Activated CD4-positive, alpha-beta memory T cell treated with anti-CD3 and anti-CD28 coated beads for 36 hours (primary cell): ENCODE measurements around the gene IGF1R. TPM values are rescaled to one million over a fixed set of nuclear protein-coding genes. Genes with fewer than 3 reads are reported as not detected.

ENCODE experiments used
- CTCF ChIA-PET: fragments of 350-600 bp; sonication (Branson Sonifier 250); formaldehyde crosslinking; loops from one replicate; lab custom pipeline; 2021; ENCODE audit warnings: antibody characterized with exemption, inconsistent platforms; lab: Charles Lee
- POLR2A ChIA-PET: fragments of 350-600 bp; sonication (Branson Sonifier 250); formaldehyde crosslinking; loops from one replicate; lab custom pipeline; 2021; ENCODE audit warnings: antibody characterized with exemption; lab: Charles Lee
- DNase-seq: peaks from one replicate; pipeline ENCODE4 v3.0.0-alpha.2; 2020
- H3K27ac Mint-ChIP-seq: one replicate; pipeline ENCODE4 v1.8.0; 2021; ENCODE audit warnings: mixed read lengths
- H3K27me3 Mint-ChIP-seq: one replicate; pipeline ENCODE4 v1.8.0; 2021; ENCODE audit warnings: mixed read lengths
- H3K36me3 Mint-ChIP-seq: one replicate; pipeline ENCODE4 v1.8.0; 2021; ENCODE audit warnings: mixed read lengths
- H3K4me1 Mint-ChIP-seq: one replicate; pipeline ENCODE4 v1.8.0; 2021; ENCODE audit warnings: low read depth, mixed read lengths
- H3K4me3 Mint-ChIP-seq: one replicate; pipeline ENCODE4 v1.8.0; 2021; ENCODE audit warnings: mild to moderate bottlenecking, mixed read lengths
- H3K9me3 Mint-ChIP-seq: one replicate; pipeline ENCODE4 v1.8.0; 2021; ENCODE audit warnings: mixed read lengths
- intact Hi-C: fragments of 100-400 bp; cut with micrococcal nuclease; formaldehyde crosslinking; loops from one replicate; pipeline ENCODE4 v1.15.1; 2023
- total RNA-seq, 2 experiments: library from RNA; stranded (reverse); gene quantifications; one replicate each; pipeline ENCODE4 v1.2.3, GENCODE V29; 2021

Gene IGF1R
- total RNA-seq, 2 experiments from 2014 or later = 13.2 to 14.8 TPM

DNA sequence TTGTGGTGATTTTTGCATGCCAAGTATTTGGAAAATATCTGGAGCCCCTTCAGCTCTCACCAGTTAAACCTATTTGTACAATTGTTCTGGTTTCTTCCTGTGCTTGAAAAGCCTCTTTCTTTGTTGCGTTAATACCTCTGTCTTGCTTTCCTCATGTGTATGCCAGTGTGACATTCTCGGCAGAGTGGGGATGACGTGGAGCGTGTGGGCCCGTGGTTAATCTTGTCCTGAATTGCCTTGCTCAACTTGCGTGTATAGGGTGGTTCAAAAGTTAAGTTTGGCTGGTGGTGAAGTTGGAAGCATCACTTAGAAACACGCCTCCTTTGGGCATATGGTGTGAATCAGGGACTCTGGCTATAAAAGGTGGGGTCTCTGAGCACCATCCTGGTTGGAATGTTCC lies 67.1 kb downstream of the IGF1R start:
- Mint-ChIP-seq H3K4me3 (no peak overlapping the region), H3K27ac (no peak overlapping the region), H3K4me1 (peaks cover 41% of the 10 kb centered on the region), H3K36me3 (peaks cover 13% of the 10 kb centered on the region), H3K9me3 (peaks cover 12% of the 10 kb centered on the region), H3K27me3 (no peaks in the 10 kb centered on the region)
- no peak for DNase-seq
- ChIA-PET CTCF (no interaction called here), POLR2A (no interaction called here)
- intact Hi-C loops = loop anchor here (10.0 kb wide), 1 partner anchor 59 kb away; no protein-coding TSS in a partner anchor

DNA sequence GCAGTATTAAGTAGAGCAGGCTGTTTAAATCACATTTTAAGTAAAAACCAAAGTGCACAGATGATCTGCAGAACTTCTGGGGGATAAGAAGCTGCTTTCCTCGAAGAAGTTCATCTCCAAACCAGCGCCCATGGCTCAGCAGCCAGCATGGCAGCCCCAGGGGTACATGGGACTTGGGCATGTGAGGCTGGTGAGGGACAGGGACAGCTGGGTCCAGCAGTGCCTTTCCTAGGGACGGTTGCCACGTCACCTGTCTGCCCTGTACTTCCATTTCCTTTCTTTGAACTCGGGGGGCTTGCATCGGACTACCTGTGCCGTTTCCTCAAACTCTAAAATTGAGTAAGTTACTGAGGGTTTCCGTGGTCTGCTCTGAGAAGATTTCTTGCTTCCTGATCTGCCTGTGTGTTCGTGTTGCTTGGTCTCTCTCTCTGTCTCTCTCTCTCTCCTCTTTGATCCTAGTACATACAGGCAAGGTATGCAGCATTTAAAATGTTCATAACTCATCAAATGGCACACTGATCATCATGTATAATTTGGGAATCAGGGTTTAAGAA lies 67.6 kb downstream of the IGF1R start:
- Mint-ChIP-seq H3K4me1 (peaks cover 46% of the 10 kb centered on the region), H3K4me3 (no peak overlapping the region), H3K36me3 (peaks cover 11% of the 10 kb centered on the region), H3K27me3 (no peaks in the 10 kb centered on the region), H3K9me3 (peaks cover 11% of the 10 kb centered on the region), H3K27ac (no peak overlapping the region)
- no peak for DNase-seq
- intact Hi-C loops = loop anchor here (10.0 kb wide), 1 partner anchor 59 kb away; no protein-coding TSS in a partner anchor
- ChIA-PET CTCF (no interaction called here), POLR2A (no interaction called here)

DNA sequence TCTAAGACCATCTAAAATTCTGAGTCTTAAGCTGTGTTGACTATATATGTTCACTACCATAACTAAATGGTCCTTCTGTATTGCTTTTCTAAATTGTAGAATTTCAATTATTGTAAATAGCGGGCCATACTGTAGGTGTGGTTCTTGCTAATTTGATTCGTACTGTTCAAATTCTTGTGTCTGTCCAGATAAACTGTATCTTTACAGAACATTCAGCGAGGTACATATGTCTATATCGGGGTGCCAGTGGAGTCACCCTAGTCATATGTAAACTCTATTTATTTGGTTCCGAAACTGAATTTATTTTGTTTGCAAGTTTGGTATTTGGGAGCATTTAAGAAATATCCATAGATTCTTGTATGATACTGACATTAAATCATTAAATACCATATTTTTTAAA lies 69.0 kb downstream of the IGF1R start:
- ChIA-PET POLR2A (no interaction called here), CTCF (no interaction called here)
- Mint-ChIP-seq H3K27me3 (no peaks in the 10 kb centered on the region), H3K4me3 (no peak overlapping the region), H3K4me1 (peaks cover 57% of the 10 kb centered on the region), H3K36me3 (no peaks in the 10 kb centered on the region), H3K27ac (no peak overlapping the region), H3K9me3 (no peaks in the 10 kb centered on the region)
- intact Hi-C loops = loop anchor here (10.0 kb wide), 1 partner anchor 57 kb away; no protein-coding TSS in a partner anchor
- no peak for DNase-seq

DNA sequence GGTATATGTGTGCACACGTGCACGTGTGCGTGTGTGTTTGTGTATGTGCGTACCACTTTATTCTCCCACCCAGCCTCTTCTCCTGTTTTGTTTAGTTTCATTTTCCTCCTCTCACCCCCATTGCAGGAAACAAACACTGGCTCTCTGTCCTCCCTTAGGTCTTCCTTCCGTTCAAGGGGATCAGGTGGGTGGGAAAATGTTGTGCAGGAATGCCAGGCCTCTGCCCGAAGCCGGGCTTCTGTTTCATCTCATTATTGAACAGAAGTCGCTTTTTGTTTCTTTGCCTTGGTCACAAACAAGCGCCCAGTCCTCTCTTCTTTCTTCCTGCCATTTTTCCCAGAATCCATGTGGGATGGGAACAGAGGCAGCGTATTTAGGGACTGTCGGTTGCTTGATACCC lies 69.6 kb downstream of the IGF1R start:
- POLR2A ChIA-PET = no interaction called here
- CTCF ChIA-PET = no interaction called here
- no peaks in the 10 kb centered on the region for H3K36me3 Mint-ChIP-seq
- H3K27me3 Mint-ChIP-seq = no peaks in the 10 kb centered on the region
- no peaks in the 10 kb centered on the region for H3K9me3 Mint-ChIP-seq
- no peak overlapping the region for H3K27ac Mint-ChIP-seq
- intact Hi-C loops = loop anchor here (10.0 kb wide), 1 partner anchor 57 kb away; no protein-coding TSS in a partner anchor
- no peak for DNase-seq
- no peak overlapping the region for H3K4me3 Mint-ChIP-seq
- H3K4me1 Mint-ChIP-seq = peaks cover 57% of the 10 kb centered on the region

DNA sequence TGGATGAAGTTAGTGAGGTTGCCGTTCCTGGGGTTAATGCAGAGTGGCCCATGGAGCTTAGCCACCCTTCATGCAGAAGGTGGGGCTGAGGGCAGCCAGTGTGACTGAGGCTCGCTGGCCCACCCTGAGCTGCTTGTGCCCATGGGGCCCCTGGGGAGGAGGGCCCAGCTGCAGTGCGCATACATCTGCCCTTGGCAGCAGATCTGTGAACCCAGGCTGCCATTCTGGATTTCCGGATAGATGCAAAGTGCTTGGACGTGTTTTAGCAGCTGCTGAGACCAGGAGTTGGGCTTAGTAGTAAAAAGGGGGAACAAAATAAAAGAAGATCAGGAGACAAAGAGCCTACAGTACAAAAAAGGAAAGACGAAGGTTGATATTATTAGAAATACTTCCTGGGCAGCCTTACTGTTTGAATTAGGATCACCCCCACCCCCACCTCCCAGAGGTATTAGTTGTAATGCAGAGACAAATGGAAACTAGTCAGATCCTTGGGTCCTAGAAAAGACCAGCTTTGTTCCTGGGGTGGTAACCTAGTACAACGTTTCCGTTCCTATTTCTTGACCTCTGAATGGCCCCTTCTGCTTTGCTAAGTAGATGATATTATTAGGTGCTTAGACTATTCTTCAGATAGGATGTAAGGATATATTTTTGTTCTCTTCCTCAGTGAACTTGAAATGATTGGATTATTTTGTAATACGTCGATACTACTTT lies 70.2 kb downstream of the IGF1R start:
- no peak for DNase-seq
- ChIA-PET CTCF (no interaction called here), POLR2A (no interaction called here)
- no peaks in the 10 kb centered on the region for H3K9me3 Mint-ChIP-seq
- H3K27me3 Mint-ChIP-seq = no peaks in the 10 kb centered on the region
- no peak overlapping the region for H3K4me3 Mint-ChIP-seq
- no peaks in the 10 kb centered on the region for H3K36me3 Mint-ChIP-seq
- intact Hi-C loops = loop anchor here (10.0 kb wide), 1 partner anchor 56 kb away; no protein-coding TSS in a partner anchor
- H3K27ac Mint-ChIP-seq = no peak overlapping the region
- peaks cover 51% of the 10 kb centered on the region for H3K4me1 Mint-ChIP-seq

DNA sequence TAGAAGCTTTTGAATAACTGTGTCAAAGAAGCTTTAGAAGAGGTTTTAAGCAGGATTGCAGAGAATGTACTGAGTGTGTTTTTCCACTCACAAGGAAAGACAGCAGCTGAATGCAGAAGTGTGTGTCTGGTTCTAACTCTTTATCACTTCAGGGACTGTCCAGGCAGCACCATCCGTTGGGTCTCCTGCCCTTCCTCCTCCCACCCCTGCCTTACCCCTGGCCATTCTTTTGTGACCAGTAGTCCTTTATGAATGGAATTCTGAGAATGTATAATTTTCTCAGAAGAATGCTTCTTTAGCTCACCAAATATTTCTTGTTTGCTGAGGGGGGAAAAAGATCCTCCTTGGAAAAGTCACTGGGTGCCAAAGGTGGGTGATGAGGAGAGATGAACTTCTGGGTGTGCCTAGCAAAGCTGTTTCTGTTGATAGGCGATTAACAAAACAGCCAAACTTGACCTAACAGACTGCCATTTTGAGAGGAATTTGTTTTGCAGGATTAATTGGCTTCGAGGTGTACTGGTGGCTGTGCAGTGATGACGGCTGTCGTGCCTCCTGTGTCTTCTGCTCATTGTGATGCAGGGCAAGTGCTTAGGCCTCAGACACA lies 70.9 kb downstream of the IGF1R start:
- H3K4me3 Mint-ChIP-seq = no peak overlapping the region
- ChIA-PET CTCF (no interaction called here), POLR2A (no interaction called here)
- H3K9me3 Mint-ChIP-seq = no peaks in the 10 kb centered on the region
- peaks cover 44% of the 10 kb centered on the region for H3K4me1 Mint-ChIP-seq
- no peak for DNase-seq
- H3K27me3 Mint-ChIP-seq = no peaks in the 10 kb centered on the region
- H3K36me3 Mint-ChIP-seq = no peaks in the 10 kb centered on the region
- intact Hi-C loops = loop anchor here (10.0 kb wide), 1 partner anchor 56 kb away; no protein-coding TSS in a partner anchor
- H3K27ac Mint-ChIP-seq = no peak overlapping the region

DNA sequence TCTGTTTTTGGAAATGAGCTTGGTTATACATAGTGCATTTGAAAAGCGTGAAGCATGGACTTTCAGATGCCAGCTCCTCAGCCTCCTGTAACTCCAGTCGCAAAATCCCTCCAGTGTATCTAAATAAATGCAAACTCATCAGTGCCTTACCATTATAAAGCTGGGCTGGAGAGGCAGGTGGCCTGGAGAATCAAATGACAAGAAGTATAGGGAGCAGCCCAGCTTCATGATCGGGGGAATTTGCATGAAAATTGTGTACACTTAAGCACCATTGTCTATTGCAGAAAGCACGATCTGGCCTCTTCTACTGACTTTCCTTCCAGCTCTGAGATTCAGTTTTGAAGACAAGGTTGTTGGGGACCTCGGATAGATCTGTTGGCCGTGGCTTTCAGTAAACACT lies 71.7 kb downstream of the IGF1R start:
- Mint-ChIP-seq H3K4me1 (peaks cover 39% of the 10 kb centered on the region), H3K4me3 (no peak overlapping the region), H3K9me3 (no peaks in the 10 kb centered on the region), H3K27me3 (no peaks in the 10 kb centered on the region), H3K27ac (no peak overlapping the region), H3K36me3 (no peaks in the 10 kb centered on the region)
- intact Hi-C loops = no loop called here
- CTCF ChIA-PET = no interaction called here
- POLR2A ChIA-PET = no interaction called here
- DNase-seq = no peak

DNA sequence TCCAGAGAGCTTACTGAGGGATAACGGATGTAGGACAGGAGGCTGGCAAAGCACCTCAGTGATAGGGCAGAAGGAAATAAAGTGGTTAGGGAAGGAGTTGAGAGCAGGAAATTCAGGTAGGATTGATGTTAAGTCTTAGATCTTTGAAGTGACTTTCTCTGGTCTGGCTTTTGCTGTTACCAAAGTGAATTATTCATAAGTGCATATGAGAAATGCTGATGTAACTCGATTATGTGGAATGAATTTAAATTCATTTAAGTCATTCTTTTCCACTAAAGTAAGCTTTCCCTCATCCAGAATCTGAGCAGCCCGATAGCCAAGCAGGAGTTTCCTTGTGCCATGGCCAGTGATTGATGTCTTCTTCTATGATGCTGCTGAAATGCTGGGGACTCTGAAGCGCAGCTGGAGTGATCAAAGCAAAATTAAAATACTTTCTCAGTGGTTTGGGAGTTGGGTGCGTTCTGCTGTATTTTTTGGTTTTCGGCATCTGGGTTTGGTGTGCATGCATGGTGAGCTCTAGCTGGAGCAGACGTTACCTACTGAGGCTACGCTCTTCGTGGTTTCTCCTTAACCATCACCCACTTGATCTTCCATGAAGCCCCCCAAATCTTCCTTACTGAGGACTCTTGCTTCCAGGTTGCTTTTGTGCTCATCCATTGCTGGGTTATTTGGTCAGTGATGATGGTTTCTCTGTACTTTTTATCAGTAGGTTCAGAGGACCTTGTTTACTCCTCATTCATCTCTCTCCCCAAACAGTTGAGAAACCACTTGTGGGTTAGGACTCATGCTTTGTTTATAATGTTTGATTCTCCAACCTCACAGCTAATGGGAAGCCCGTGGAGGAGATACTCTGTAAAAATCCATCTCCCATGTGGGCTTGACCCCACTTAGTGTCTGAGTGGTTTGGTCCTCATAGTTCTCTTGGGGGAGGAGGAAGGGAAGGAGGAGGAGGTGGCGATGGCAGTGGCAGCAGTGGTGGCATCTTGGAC lies 72.5 kb downstream of the IGF1R start:
- Mint-ChIP-seq H3K4me3 (no peak overlapping the region), H3K4me1 (peaks cover 37% of the 10 kb centered on the region), H3K9me3 (no peaks in the 10 kb centered on the region), H3K36me3 (no peaks in the 10 kb centered on the region), H3K27ac (no peak overlapping the region), H3K27me3 (no peaks in the 10 kb centered on the region)
- ChIA-PET POLR2A (no interaction called here), CTCF (no interaction called here)
- no peak for DNase-seq
- intact Hi-C loops = no loop called here

DNA sequence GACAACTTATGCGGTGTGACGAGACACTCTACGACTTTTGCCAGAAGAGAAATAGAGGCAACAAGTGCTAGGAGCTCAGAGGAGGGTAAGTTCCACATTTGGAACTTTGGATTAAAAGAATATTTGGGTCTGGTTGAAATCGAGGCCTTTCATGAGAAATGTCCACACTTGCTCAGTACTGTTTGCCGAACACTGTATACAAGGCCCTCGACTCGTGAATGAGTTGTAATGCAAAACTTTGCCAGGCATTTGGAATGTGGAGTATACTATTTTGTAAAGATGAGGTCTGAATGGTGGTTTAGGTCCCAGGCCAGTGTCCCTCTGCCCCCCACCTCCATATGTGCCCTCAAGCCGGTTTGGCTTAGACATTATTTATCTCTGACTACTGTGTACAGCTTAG lies 73.9 kb downstream of the IGF1R start:
- Mint-ChIP-seq H3K27ac (no peak overlapping the region), H3K4me1 (peaks cover 27% of the 10 kb centered on the region), H3K4me3 (no peak overlapping the region), H3K27me3 (no peaks in the 10 kb centered on the region), H3K9me3 (no peaks in the 10 kb centered on the region), H3K36me3 (no peaks in the 10 kb centered on the region)
- intact Hi-C loops = no loop called here
- CTCF ChIA-PET = interaction anchor here (1.0 kb wide), 1 partner anchor 129 kb away, joined by 3 read pairs; no protein-coding TSS in a partner anchor
- DNase-seq = no peak
- POLR2A ChIA-PET = no interaction called here

DNA sequence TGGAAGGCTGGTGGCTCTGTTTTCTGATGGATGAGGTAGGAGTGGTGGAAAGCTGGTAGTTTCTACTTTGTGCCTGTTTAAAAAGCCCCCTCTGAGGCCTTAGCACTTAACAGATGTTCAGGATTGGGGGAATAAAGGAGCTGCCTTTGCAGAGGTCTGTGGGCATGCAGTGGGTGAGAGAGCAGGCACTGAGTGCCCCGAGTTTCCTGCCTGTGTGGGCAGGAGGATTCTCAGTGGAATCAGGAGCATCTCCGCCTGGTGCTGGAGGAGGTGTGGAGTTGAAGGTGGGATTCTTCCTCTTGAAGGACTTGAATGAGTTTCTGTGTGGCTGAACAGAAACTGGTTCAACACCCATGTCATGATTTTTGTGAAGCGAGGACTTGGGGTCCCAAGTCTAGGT lies 74.3 kb downstream of the IGF1R start:
- Mint-ChIP-seq H3K9me3 (no peaks in the 10 kb centered on the region), H3K27me3 (no peaks in the 10 kb centered on the region), H3K36me3 (no peaks in the 10 kb centered on the region), H3K4me1 (peaks cover 29% of the 10 kb centered on the region), H3K4me3 (no peak overlapping the region), H3K27ac (no peak overlapping the region)
- POLR2A ChIA-PET = no interaction called here
- intact Hi-C loops = no loop called here
- CTCF ChIA-PET = interaction anchor here (1.0 kb wide), 1 partner anchor 129 kb away, joined by 3 read pairs; no protein-coding TSS in a partner anchor
- DNase-seq = no peak

DNA sequence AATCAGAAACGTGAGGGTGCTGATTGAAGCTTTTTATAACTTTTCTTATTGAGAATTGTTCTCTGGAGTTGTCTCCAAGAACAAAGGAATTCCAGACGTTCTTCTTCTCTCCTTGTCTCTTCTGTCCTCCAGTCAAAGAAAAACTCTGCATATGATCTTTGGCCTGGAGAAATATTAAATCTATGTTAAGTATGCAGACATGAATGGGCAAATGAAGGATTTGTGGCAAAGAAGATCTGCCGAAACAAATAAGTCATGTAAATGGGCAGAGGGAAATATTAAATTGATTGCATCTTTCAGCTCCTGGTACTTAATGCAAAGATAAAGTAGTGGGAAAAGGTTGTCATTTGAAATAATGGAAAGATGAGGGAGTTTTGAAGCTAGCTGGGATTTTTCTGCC lies 74.9 kb downstream of the IGF1R start:
- Mint-ChIP-seq H3K4me1 (peaks cover 29% of the 10 kb centered on the region), H3K36me3 (no peaks in the 10 kb centered on the region), H3K27me3 (no peaks in the 10 kb centered on the region), H3K27ac (no peak overlapping the region), H3K9me3 (no peaks in the 10 kb centered on the region), H3K4me3 (no peak overlapping the region)
- POLR2A ChIA-PET = no interaction called here
- intact Hi-C loops = no loop called here
- DNase-seq = no peak
- CTCF ChIA-PET = interaction anchor here (1.0 kb wide), 1 partner anchor 128 kb away, joined by 3 read pairs; no protein-coding TSS in a partner anchor
